Erythroblast (primary cell): ENCODE data around the gene RPF1.

ENCODE experiments used
- GATA1 ChIP-seq: IDR thresholded peaks from 2 replicates; pipeline ENCODE4 v1.6.1; 2011; ENCODE audit warnings: low read depth, mild to moderate bottlenecking, control low read depth, low read length, moderate library complexity
- POLR2A ChIP-seq: IDR thresholded peaks from 2 replicates; pipeline ENCODE4 v1.6.1; 2011; ENCODE audit warnings: mild to moderate bottlenecking, low read length

- no peak for TF ChIP-seq POLR2A
- TF ChIP-seq GATA1: no peak
Observed at GRCh38 chr1:84510668-84511067, 31.6 kb downstream of the RPF1 start.
